Measurements from ENCODE around the gene MTMR11. TPM values are rescaled to one million over a fixed set of nuclear protein-coding genes. Genes with fewer than 3 reads are reported as not detected.

The MTMR11 gene
- total and polyA plus RNA-seq, 9 of the 15 experiments (the other 6 are each of a cell fraction or from before 2014, with no cell fraction given), result 0.09 to 1.6 (median 0.51) TPM

GRCh38 chr1:149906570-149907075 lies 30.1 kb downstream of the MTMR11 start (continued):
- TF ChIP-seq ZNF140 (CRISPR knock-in tag; IDR thresholded peaks at IDR 0.05) (no peak), ELF1 (tag; IDR thresholded peaks at IDR 0.05) (no peak), ASH1L (IDR thresholded peaks at IDR 0.05; ENCODE audit: borderline replicate concordance, low read depth, partially characterized antibody) (no peak), PREB (CRISPR knock-in tag; IDR thresholded peaks at IDR 0.05) (no peak), ZNF785 (CRISPR knock-in tag; IDR thresholded peaks at IDR 0.05) (no peak), ZNF395 (CRISPR knock-in tag; IDR thresholded peaks at IDR 0.05) (no peak), ZNF24 (IDR thresholded peaks at IDR 0.05) (no peak), SAFB (IDR thresholded peaks at IDR 0.05; ENCODE audit: borderline replicate concordance, low read depth, low read length) (no peak), ZNF584 (CRISPR knock-in tag; IDR thresholded peaks at IDR 0.05; ENCODE audit: low read depth) (no peak), STAT6 (CRISPR knock-in tag; IDR thresholded peaks at IDR 0.05) (no peak), POLR2H (tag; IDR thresholded peaks at IDR 0.05; ENCODE audit: low read depth) (no peak), TAF15 (IDR thresholded peaks at IDR 0.05; ENCODE audit: low read depth, low read length) (no peak), BRF2 (IDR thresholded peaks at IDR 0.05; ENCODE audit: borderline replicate concordance, insufficient read depth, insufficient read length) (no peak)
- TF ChIP-seq, protein P1, sequence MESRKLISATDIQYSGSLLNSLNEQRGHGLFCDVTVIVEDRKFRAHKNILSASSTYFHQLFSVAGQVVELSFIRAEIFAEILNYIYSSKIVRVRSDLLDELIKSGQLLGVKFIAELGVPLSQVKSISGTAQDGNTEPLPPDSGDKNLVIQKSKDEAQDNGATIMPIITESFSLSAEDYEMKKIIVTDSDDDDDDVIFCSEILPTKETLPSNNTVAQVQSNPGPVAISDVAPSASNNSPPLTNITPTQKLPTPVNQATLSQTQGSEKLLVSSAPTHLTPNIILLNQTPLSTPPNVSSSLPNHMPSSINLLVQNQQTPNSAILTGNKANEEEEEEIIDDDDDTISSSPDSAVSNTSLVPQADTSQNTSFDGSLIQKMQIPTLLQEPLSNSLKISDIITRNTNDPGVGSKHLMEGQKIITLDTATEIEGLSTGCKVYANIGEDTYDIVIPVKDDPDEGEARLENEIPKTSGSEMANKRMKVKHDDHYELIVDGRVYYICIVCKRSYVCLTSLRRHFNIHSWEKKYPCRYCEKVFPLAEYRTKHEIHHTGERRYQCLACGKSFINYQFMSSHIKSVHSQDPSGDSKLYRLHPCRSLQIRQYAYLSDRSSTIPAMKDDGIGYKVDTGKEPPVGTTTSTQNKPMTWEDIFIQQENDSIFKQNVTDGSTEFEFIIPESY (CRISPR knock-in tag; IDR thresholded peaks at IDR 0.05), result no peak
- TF ChIP-seq, protein P2, sequence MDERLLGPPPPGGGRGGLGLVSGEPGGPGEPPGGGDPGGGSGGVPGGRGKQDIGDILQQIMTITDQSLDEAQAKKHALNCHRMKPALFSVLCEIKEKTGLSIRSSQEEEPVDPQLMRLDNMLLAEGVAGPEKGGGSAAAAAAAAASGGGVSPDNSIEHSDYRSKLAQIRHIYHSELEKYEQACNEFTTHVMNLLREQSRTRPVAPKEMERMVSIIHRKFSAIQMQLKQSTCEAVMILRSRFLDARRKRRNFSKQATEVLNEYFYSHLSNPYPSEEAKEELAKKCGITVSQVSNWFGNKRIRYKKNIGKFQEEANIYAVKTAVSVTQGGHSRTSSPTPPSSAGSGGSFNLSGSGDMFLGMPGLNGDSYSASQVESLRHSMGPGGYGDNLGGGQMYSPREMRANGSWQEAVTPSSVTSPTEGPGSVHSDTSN (CRISPR knock-in tag; IDR thresholded peaks at IDR 0.05; ENCODE audit: low read depth), result no peak
- TF ChIP-seq, protein P2 (tag; conservative IDR thresholded peaks at IDR 0.05; ENCODE audit: low read depth), result no peak

Data from K562 (cell line).